K562 (cell line): ENCODE data around the gene VDR. TPM values are rescaled to one million over a fixed set of nuclear protein-coding genes. Genes with fewer than 3 reads are reported as not detected.

ENCODE experiments used
- ATAC-seq: fragments of 200-7000 bp; cut with Tn5 transposase; 3 replicates; pipeline ENCODE4 v1.9.1; 2020; ENCODE audit warnings: moderate library complexity
- BruUV-seq: library from RNA; stranded (reverse); fragments of 400-500 nt; replicated peaks from 2 replicates; lab custom pipeline; 2021; lab: Mats Ljungman, UMichigan
- CTCF ChIA-PET: fragments of 300-600 bp; formaldehyde crosslinking; extraction: SDS; loops from one replicate; lab custom pipeline; 2021; ENCODE audit warnings: low intra/inter-chr PET ratio; lab: Yijun Ruan, JAX
- POLR2A ChIA-PET: fragments of 300-600, 350-650 bp; sonication (Branson Sonifier 250); formaldehyde crosslinking; extraction: SDS; loops from one replicate; lab custom pipeline; 2021; ENCODE audit warnings: antibody characterized with exemption, inconsistent platforms; lab: Yijun Ruan, JAX
- DNase-seq, 4 experiments: peaks; one replicate each; pipeline versions ENCODE4 v3.0.0 to v3.0.0-alpha.2; 2011 to 2018; ENCODE audit warnings: low spot score in 3 of 4, mixed read lengths in 3 of 4; ENCODE audit errors: extremely low read depth in 1 of 4
- FAIRE-seq: peaks from 2 replicates; lab custom pipeline; 2011; peaks lifted over from hg19 to GRCh38; lab: Jason Lieb, UNC
- H2AFZ ChIP-seq: 2 replicates; pipeline ENCODE4 v1.6.0; 2011; ENCODE audit warnings: low read depth, low read length, control low read depth, inconsistent platforms
- H3K27ac ChIP-seq: fragments of 200-600 bp; 3 replicates; pipeline ENCODE4 v1.8.0; 2011; ENCODE audit warnings: low read depth, mild to moderate bottlenecking, control low read depth, inconsistent platforms, low read length, moderate library complexity, mixed read lengths; ENCODE audit errors: extremely low read depth
- H3K27me3 ChIP-seq, 2 experiments: fragments of 300-600 bp in 1 of 2; 2 replicates in 1 of 2; 3 replicates in 1 of 2; pipeline versions ENCODE4 v1.6.0 to v1.8.0; 2011; ENCODE audit warnings: inconsistent platforms in 2 of 2, low read length in 2 of 2, mild to moderate bottlenecking in 1 of 2, mixed read lengths in 1 of 2, moderate library complexity in 1 of 2; ENCODE audit not compliant: control insufficient read depth in 2 of 2, insufficient read depth in 2 of 2
- H3K36me3 ChIP-seq: fragments of 300-600 bp; 3 replicates; pipeline ENCODE4 v1.8.0; 2011; ENCODE audit warnings: mild to moderate bottlenecking, low read length, inconsistent platforms; ENCODE audit not compliant: control insufficient read depth, insufficient read depth
- H3K4me1 ChIP-seq, 2 experiments: fragments of 200-600 bp in 1 of 2; replicated peaks in 1 of 2; 2 replicates in 1 of 2; 3 replicates in 1 of 2; pipeline versions ENCODE4 v1.5.1 to v1.8.0; 2011; ENCODE audit warnings: inconsistent platforms in 2 of 2, low read length in 2 of 2, mild to moderate bottlenecking in 1 of 2, mixed read lengths in 1 of 2, moderate library complexity in 1 of 2; ENCODE audit not compliant: control insufficient read depth in 2 of 2, insufficient read depth in 2 of 2
- H3K4me2 ChIP-seq: 2 replicates; pipeline ENCODE4 v1.6.1; 2011; ENCODE audit warnings: low read length, control low read depth, inconsistent platforms, mixed read lengths; ENCODE audit not compliant: insufficient read depth
- H3K4me3 ChIP-seq: fragments of 200-600 bp; sonication (generic), shearing (Covaris generic); 2 replicates; pipeline ENCODE4 v1.5.1; 2016; ENCODE audit warnings: control low read depth, inconsistent platforms
- H3K79me2 ChIP-seq: fragments of 200-600 bp; 3 replicates; pipeline ENCODE4 v1.8.0; 2011; ENCODE audit warnings: low read length, inconsistent platforms; ENCODE audit not compliant: control insufficient read depth, insufficient read depth
- H3K9ac ChIP-seq, 2 experiments: 2 replicates each; pipeline versions ENCODE4 v1.6.0 to v1.6.1; 2011; ENCODE audit warnings: low read depth in 2 of 2, low read length in 2 of 2, control low read depth in 1 of 2, inconsistent platforms in 1 of 2, mild to moderate bottlenecking in 1 of 2, mixed read lengths in 1 of 2; ENCODE audit not compliant: insufficient read depth in 1 of 2
- H3K9me1 ChIP-seq: one replicate; pipeline ENCODE4 v1.6.0; 2011; ENCODE audit warnings: inconsistent platforms, mild to moderate bottlenecking, low read length, moderate library complexity; ENCODE audit not compliant: control insufficient read depth, insufficient read depth
- H3K9me3 ChIP-seq: replicated peaks from 2 replicates; pipeline ENCODE4 v1.5.1; 2011; ENCODE audit warnings: low read depth, low read length, inconsistent platforms; ENCODE audit not compliant: control insufficient read depth, insufficient read depth
- H4K20me1 ChIP-seq: replicated peaks from 2 replicates; pipeline ENCODE4 v1.6.1; 2011; ENCODE audit warnings: low read length, inconsistent platforms, mixed read lengths; ENCODE audit not compliant: control insufficient read depth, insufficient read depth
- BCLAF1 ChIP-seq, 2 experiments: fragments of 450-650 bp in 1 of 2; IDR thresholded peaks; 2 replicates each; pipeline ENCODE4 v1.6.1; 2011 to 2017; ENCODE audit warnings: low read depth in 2 of 2, antibody characterized with exemption in 1 of 2, borderline replicate concordance in 1 of 2, low read length in 1 of 2, mild to moderate bottlenecking in 1 of 2, mixed read lengths in 1 of 2; ENCODE audit not compliant: control insufficient read depth in 1 of 2
- BDP1 ChIP-seq: IDR thresholded peaks from 3 replicates; pipeline ENCODE4 v1.6.1; 2011; ENCODE audit not compliant: insufficient read length, insufficient read depth
- BRD9 ChIP-seq: fragments of 450-650 bp; IDR thresholded peaks from 2 replicates; pipeline ENCODE4 v1.6.1; 2018; ENCODE audit warnings: low read depth; ENCODE audit not compliant: partially characterized antibody
- TCF3 ChIP-seq: sonication (generic); formaldehyde crosslinking; IDR thresholded peaks from 2 replicates; pipeline ENCODE4 v1.4.0; 2020; ENCODE audit warnings: mild to moderate bottlenecking, missing genetic modification reagents
- THRAP3 ChIP-seq: fragments of 450-650 bp; IDR thresholded peaks from 2 replicates; pipeline ENCODE4 v1.6.1; 2016; ENCODE audit warnings: mild to moderate bottlenecking, inconsistent platforms, borderline replicate concordance
- ZBTB43 ChIP-seq: sonication (generic); formaldehyde crosslinking; IDR thresholded peaks from 2 replicates; pipeline ENCODE4 v1.8.0; 2023; ENCODE audit warnings: mild to moderate bottlenecking, missing genetic modification reagents
- ZNF146 ChIP-seq: IDR thresholded peaks from one replicate; pipeline ENCODE4 v1.6.1; 2018; ENCODE audit warnings: missing compliant biosample characterization; ENCODE audit not compliant: unreplicated experiment
- ZNF280A ChIP-seq: fragments of 450-650 bp; IDR thresholded peaks from 2 replicates; pipeline ENCODE4 v1.6.1; 2018; ENCODE audit warnings: mild to moderate bottlenecking, low read depth; ENCODE audit not compliant: partially characterized antibody
- ZNF518B ChIP-seq: fragments of 250-450 bp; sonication (Bioruptor Pico); IDR thresholded peaks from 2 replicates; pipeline ENCODE4 v1.5.0; 2021; ENCODE audit warnings: mild to moderate bottlenecking, moderate library complexity
- WGBS: fragments of 100-300 bp; shearing (Covaris generic); methylation state at CpG from one replicate; pipeline ENCODE4 v1.1.6; 2016; ENCODE audit warnings: low coverage, mixed read lengths; ENCODE audit not compliant: insufficient coverage; ENCODE audit errors: missing lambda C conversion rate; 5-methylcytosine and 5-hydroxymethylcytosine counted together
- in situ Hi-C: fragments of 300-500 bp; cut with MboI; formaldehyde crosslinking; loops from 4 replicates; pipeline ENCODE4 v1.15.0; 2018; ENCODE audit warnings: inconsistent platforms, mixed read lengths
- intact Hi-C: fragments of 100-400 bp; cut with micrococcal nuclease; formaldehyde crosslinking; loops from 2 replicates; pipeline ENCODE4 v1.14.2; 2022
- polyA plus RNA-seq, 8 experiments: library from polyadenylated mRNA; depleted of rRNA in 4 of 8; stranded (reverse) in 5 of 8; unstranded in 3 of 8; fragments of >200 nt; fragmentation: Nextera tagmentation in 2 of 8; fragmentation: Illumina TruSeq in 1 of 8; extraction: Ambion mirVana in 2 of 8; extraction: Trizol in 1 of 8; gene quantifications; 2 replicates each; pipeline versions ENCODE4 v1.2.1 to v1.2.3, GENCODE V29; 2011 to 2014; ENCODE audit warnings: inconsistent platforms in 1 of 8, missing spikeins in 1 of 8
- total RNA-seq, 7 experiments: library from RNA; depleted of rRNA in 6 of 7; stranded (reverse); fragments of >200 nt in 6 of 7; fragmentation: Illumina TruSeq in 2 of 7; extraction: Trizol in 2 of 7; gene quantifications; 2 replicates each; pipeline versions ENCODE4 v1.2.1 to v1.2.3, GENCODE V29; 2011 to 2021; ENCODE audit warnings: low replicate concordance in 1 of 7

The VDR gene
- total and polyA plus RNA-seq, 9 of the 15 experiments (the other 6 are each of a cell fraction or from before 2014, with no cell fraction given), result 0.61 to 4.8 (median 2.0) TPM

GRCh38 chr12:47899466-47899865 lies 5.3 kb downstream of the VDR start (continued):
- TF ChIP-seq ZNF518B (no peak), BDP1 (no peak)

- no peaks in the 10 kb centered on the region for H3K79me2 ChIP-seq
- no peak for ATAC-seq
- H3K27me3 ChIP-seq, result peaks cover 0 to 22% of the 10 kb centered on the region in 2 experiments; a peak in 3 of 5 replicates
- FAIRE-seq, result no peak
- H3K4me2 ChIP-seq, result no peak overlapping the region
- no peak overlapping the region for H3K27ac ChIP-seq
- H3K9ac ChIP-seq, result no peak overlapping the region
- H4K20me1 ChIP-seq, result no peaks in the 10 kb centered on the region
- BruUV-seq, result no TSS peak
- no peaks in the 10 kb centered on the region for H3K9me3 ChIP-seq
- in situ Hi-C loops, result no loop called here
- POLR2A ChIA-PET, result interaction anchor here (0.7 to 1.5 kb wide), 3 partner anchors 11 to 173 kb away, joined by 3 to 7 read pairs (median 4); no protein-coding TSS in a partner anchor
- no peak overlapping the region for H2AFZ ChIP-seq
- no peaks in the 10 kb centered on the region for H3K9me1 ChIP-seq
- intact Hi-C loops, result no loop called here
- no peak for DNase-seq
- CTCF ChIA-PET, result no interaction called here
- H3K4me1 ChIP-seq, result peaks cover 0 to 3% of the 10 kb centered on the region in 2 experiments; a peak in 2 of 5 replicates
- no peaks in the 10 kb centered on the region for H3K36me3 ChIP-seq
- 12% methylated on average over 8 of the region's 8 CpGs for WGBS
- no peak overlapping the region for H3K4me3 ChIP-seq
- TF ChIP-seq BRD9, result no peak
- no peak for TF ChIP-seq ZNF146 (CRISPR knock-in tag)
- TF ChIP-seq ZBTB43 (CRISPR knock-in tag), result no peak
- TF ChIP-seq BCLAF1 (IDR thresholded peaks at IDR 0.05; ENCODE audit: borderline replicate concordance in 1 of 2, control insufficient read depth in 1 of 2, low read depth in 2 of 2, low read length in 1 of 2), result no peak
- no peak for TF ChIP-seq TCF3
- TF ChIP-seq THRAP3, result no peak
- no peak for TF ChIP-seq ZNF280A
These were observed 8.2 kb downstream of the VDR start for GRCh38 chr12:47896633-47897032.
